Stimulated activated naive CD8-positive, alpha-beta T cell treated with anti-CD3 and anti-CD28 coated beads, Interleukin-15, Interleukin-2, amounts not matched to agents 100 ng/mL and 50 ng/mL, for 24 hours (primary cell): ENCODE results near the gene ERCC8.

ENCODE experiments used
- H3K27ac Mint-ChIP-seq: one replicate; pipeline ENCODE4 v1.8.0; 2021; ENCODE audit warnings: mild to moderate bottlenecking, mixed read lengths
- H3K27me3 Mint-ChIP-seq: one replicate; pipeline ENCODE4 v1.8.0; 2021; ENCODE audit warnings: mixed read lengths
- H3K36me3 Mint-ChIP-seq: one replicate; pipeline ENCODE4 v1.8.0; 2021; ENCODE audit warnings: low read depth, mixed read lengths
- H3K4me1 Mint-ChIP-seq: one replicate; pipeline ENCODE4 v1.8.0; 2021; ENCODE audit warnings: low read depth, mixed read lengths
- H3K4me3 Mint-ChIP-seq: one replicate; pipeline ENCODE4 v1.8.0; 2021; ENCODE audit warnings: mild to moderate bottlenecking, mixed read lengths
- H3K9me3 Mint-ChIP-seq: one replicate; pipeline ENCODE4 v1.8.0; 2021; ENCODE audit warnings: mixed read lengths

Gene ERCC8

GRCh38 chr5:60958088-60958487 is 13.2 kb upstream of the ERCC8 start:
- H3K4me3 Mint-ChIP-seq: no peak overlapping the region
- peaks cover 8% of the 10 kb centered on the region for H3K4me1 Mint-ChIP-seq
- peaks cover 8% of the 10 kb centered on the region for H3K36me3 Mint-ChIP-seq
- no peaks in the 10 kb centered on the region for H3K27me3 Mint-ChIP-seq
- H3K27ac Mint-ChIP-seq: no peak overlapping the region
- peaks cover 4% of the 10 kb centered on the region for H3K9me3 Mint-ChIP-seq

- Mint-ChIP-seq H3K4me3 (no peak overlapping the region), H3K9me3 (peaks cover 4% of the 10 kb centered on the region), H3K36me3 (peaks cover 17% of the 10 kb centered on the region), H3K27me3 (no peaks in the 10 kb centered on the region), H3K4me1 (peaks cover 13% of the 10 kb centered on the region), H3K27ac (no peak overlapping the region)
Observed at GRCh38 chr5:60955239-60955638, 10.4 kb upstream of the ERCC8 start.

GRCh38 chr5:60948738-60949137 is 3.9 kb upstream of the ERCC8 start:
- no peaks in the 10 kb centered on the region for H3K27me3 Mint-ChIP-seq
- no peak overlapping the region for H3K27ac Mint-ChIP-seq
- H3K36me3 Mint-ChIP-seq: peaks cover 20% of the 10 kb centered on the region
- peaks cover 36% of the 10 kb centered on the region for H3K4me1 Mint-ChIP-seq
- H3K9me3 Mint-ChIP-seq: no peaks in the 10 kb centered on the region
- H3K4me3 Mint-ChIP-seq: no peak overlapping the region

GRCh38 chr5:60945813-60946187 is 930 bp upstream of the ERCC8 start:
- H3K36me3 Mint-ChIP-seq: peaks cover 15% of the 10 kb centered on the region
- no peaks in the 10 kb centered on the region for H3K27me3 Mint-ChIP-seq
- no peak overlapping the region for H3K4me3 Mint-ChIP-seq
- H3K27ac Mint-ChIP-seq: no peak overlapping the region
- no peaks in the 10 kb centered on the region for H3K9me3 Mint-ChIP-seq
- H3K4me1 Mint-ChIP-seq: peaks cover 37% of the 10 kb centered on the region

GRCh38 chr5:60943624-60944023 is 1.2 kb downstream of the ERCC8 start:
- no peak overlapping the region for H3K4me3 Mint-ChIP-seq
- no peaks in the 10 kb centered on the region for H3K9me3 Mint-ChIP-seq
- no peak overlapping the region for H3K27ac Mint-ChIP-seq

GRCh38 chr5:60929024-60929423 is 15.8 kb downstream of the ERCC8 start:
- H3K36me3 Mint-ChIP-seq: peaks cover 22% of the 10 kb centered on the region
- H3K4me3 Mint-ChIP-seq: no peak overlapping the region
- no peaks in the 10 kb centered on the region for H3K9me3 Mint-ChIP-seq
- no peaks in the 10 kb centered on the region for H3K27me3 Mint-ChIP-seq
- no peak overlapping the region for H3K27ac Mint-ChIP-seq
- H3K4me1 Mint-ChIP-seq: no peaks in the 10 kb centered on the region

More at GRCh38 chr5:60943624-60944023, 1.2 kb downstream of the ERCC8 start:
- peaks cover 25% of the 10 kb centered on the region for H3K4me1 Mint-ChIP-seq
- peaks cover 16% of the 10 kb centered on the region for H3K36me3 Mint-ChIP-seq
- H3K27me3 Mint-ChIP-seq: no peaks in the 10 kb centered on the region

GRCh38 chr5:60927450-60927849 is 17.4 kb downstream of the ERCC8 start:
- H3K36me3 Mint-ChIP-seq: peaks cover 31% of the 10 kb centered on the region
- H3K4me3 Mint-ChIP-seq: no peak overlapping the region
- no peaks in the 10 kb centered on the region for H3K27me3 Mint-ChIP-seq
- H3K4me1 Mint-ChIP-seq: no peaks in the 10 kb centered on the region
- H3K27ac Mint-ChIP-seq: no peak overlapping the region
- H3K9me3 Mint-ChIP-seq: no peaks in the 10 kb centered on the region

GRCh38 chr5:60918466-60918865 is 26.4 kb downstream of the ERCC8 start:
- Mint-ChIP-seq H3K27me3 (no peaks in the 10 kb centered on the region), H3K4me1 (no peaks in the 10 kb centered on the region), H3K4me3 (no peak overlapping the region), H3K27ac (no peak overlapping the region), H3K9me3 (peaks cover 5% of the 10 kb centered on the region), H3K36me3 (peaks cover 70% of the 10 kb centered on the region)

- Mint-ChIP-seq H3K4me3 (no peak overlapping the region), H3K27me3 (no peaks in the 10 kb centered on the region), H3K36me3 (peaks cover 65% of the 10 kb centered on the region), H3K4me1 (no peaks in the 10 kb centered on the region), H3K27ac (no peak overlapping the region), H3K9me3 (peaks cover 8% of the 10 kb centered on the region)
Observed at GRCh38 chr5:60916646-60917045, 28.2 kb downstream of the ERCC8 start.

GRCh38 chr5:60903356-60903755 is 41.5 kb downstream of the ERCC8 start:
- Mint-ChIP-seq H3K4me1 (no peaks in the 10 kb centered on the region), H3K4me3 (no peak overlapping the region), H3K27me3 (no peaks in the 10 kb centered on the region), H3K27ac (no peak overlapping the region), H3K36me3 (peaks cover 37% of the 10 kb centered on the region), H3K9me3 (no peaks in the 10 kb centered on the region)

GRCh38 chr5:60896991-60897390 is 47.9 kb downstream of the ERCC8 start:
- Mint-ChIP-seq H3K9me3 (no peaks in the 10 kb centered on the region), H3K27ac (no peak overlapping the region), H3K4me3 (no peak overlapping the region), H3K27me3 (no peaks in the 10 kb centered on the region), H3K36me3 (peaks cover 71% of the 10 kb centered on the region), H3K4me1 (no peaks in the 10 kb centered on the region)

- H3K27ac Mint-ChIP-seq: no peak overlapping the region
- H3K4me1 Mint-ChIP-seq: peaks cover 2% of the 10 kb centered on the region
- H3K27me3 Mint-ChIP-seq: no peaks in the 10 kb centered on the region
- H3K36me3 Mint-ChIP-seq: peaks cover 65% of the 10 kb centered on the region
- no peaks in the 10 kb centered on the region for H3K9me3 Mint-ChIP-seq
- H3K4me3 Mint-ChIP-seq: no peak overlapping the region
Observed at GRCh38 chr5:60893521-60893920, 51.3 kb downstream of the ERCC8 start.

GRCh38 chr5:60891667-60892066 is 53.2 kb downstream of the ERCC8 start:
- peaks cover 5% of the 10 kb centered on the region for H3K4me1 Mint-ChIP-seq
- H3K9me3 Mint-ChIP-seq: no peaks in the 10 kb centered on the region
- H3K27me3 Mint-ChIP-seq: no peaks in the 10 kb centered on the region
- no peak overlapping the region for H3K4me3 Mint-ChIP-seq
- peaks cover 59% of the 10 kb centered on the region for H3K36me3 Mint-ChIP-seq
- H3K27ac Mint-ChIP-seq: no peak overlapping the region

- H3K27ac Mint-ChIP-seq: no peak overlapping the region
- H3K9me3 Mint-ChIP-seq: no peaks in the 10 kb centered on the region
- no peaks in the 10 kb centered on the region for H3K27me3 Mint-ChIP-seq
- peaks cover 5% of the 10 kb centered on the region for H3K4me1 Mint-ChIP-seq
- peaks cover 51% of the 10 kb centered on the region for H3K36me3 Mint-ChIP-seq
- no peak overlapping the region for H3K4me3 Mint-ChIP-seq
Observed at GRCh38 chr5:60888359-60889061, 56.4 kb downstream of the ERCC8 start.

- peaks cover 5% of the 10 kb centered on the region for H3K4me1 Mint-ChIP-seq
- no peaks in the 10 kb centered on the region for H3K9me3 Mint-ChIP-seq
- H3K27me3 Mint-ChIP-seq: no peaks in the 10 kb centered on the region
- no peak overlapping the region for H3K27ac Mint-ChIP-seq
- H3K4me3 Mint-ChIP-seq: no peak overlapping the region
- H3K36me3 Mint-ChIP-seq: peaks cover 52% of the 10 kb centered on the region
Observed at GRCh38 chr5:60887746-60888145, 57.1 kb downstream of the ERCC8 start.

- Mint-ChIP-seq H3K4me3 (no peak overlapping the region), H3K4me1 (peaks cover 5% of the 10 kb centered on the region), H3K36me3 (peaks cover 51% of the 10 kb centered on the region), H3K27ac (no peak overlapping the region), H3K27me3 (no peaks in the 10 kb centered on the region), H3K9me3 (no peaks in the 10 kb centered on the region)
Observed at GRCh38 chr5:60887096-60887495, 57.8 kb downstream of the ERCC8 start.
